Melanocyte of skin (primary cell): Measurements from ENCODE around the gene CCL14. TPM values are rescaled to one million over a fixed set of nuclear protein-coding genes. Genes with fewer than 3 reads are reported as not detected.

Experiments used
- total RNA-seq, 2 donors: library from RNA; depleted of rRNA; stranded (reverse); fragments of >200 nt; gene quantifications; 2 replicates each; pipeline ENCODE4 v1.2.3, GENCODE V29; 2012

CCL14 gene
- not detected for total RNA-seq

GRCh38 chr17:35986643-35987042 is at the start of gene CCL14:
TSS of gene CCL14 (minus strand) at chr17:35986729. CDS start at chr17:35986649, 80 bp downstream.

GRCh38 chr17:36017799-36018198 is 31.3 kb upstream of the CCL14 start, which contains the start of gene CCL23:
TSS of gene CCL23 (minus strand) at chr17:36017972. CDS start at chr17:36017897, 75 bp downstream.

GRCh38 chr17:36001110-36001771 is 14.7 kb upstream of the CCL14 start, which contains the start of gene CCL15:
TSS of gene CCL15 (minus strand) at chr17:36001553. CDS start at chr17:36001492, 61 bp downstream.

GRCh38 chr17:35981246-35981645 is 5.3 kb downstream of the CCL14 start, which contains the start of gene CCL16:
TSS of gene CCL16 (minus strand) at chr17:35981497. CDS start at chr17:35981420, 77 bp downstream.

GRCh38 chr17:35943537-35943936 is 43.0 kb downstream of the CCL14 start, which contains the start of gene LYZL6:
TSS of gene LYZL6 (minus strand) at chr17:35943713. CDS start at chr17:35939356, 4,357 bp downstream.

Other genes starting within 250 kb of the CCL14 start
- gene GAS2L2, start 233.5 kb downstream of the CCL14 start, total RNA-seq: not detected
- gene C17orf50, start 225.8 kb downstream of the CCL14 start, total RNA-seq: not detected
- gene MMP28, start 191.1 kb downstream of the CCL14 start, total RNA-seq: not detected
- gene TAF15, start 177.2 kb downstream of the CCL14 start, total RNA-seq: 10 to 100 TPM; 29.9 to 41.6 TPM
- gene HEATR9, start 117.8 kb downstream of the CCL14 start, total RNA-seq: not detected
- gene CCL5, start 106.4 kb downstream of the CCL14 start, total RNA-seq: 1 to 10 TPM in 1 of 2 donors, under 1 TPM in 1; 0.67 to 2.8 TPM
- gene RDM1, start 56.0 kb downstream of the CCL14 start, total RNA-seq: 1 to 10 TPM; 1.3 to 1.4 TPM
- gene LYZL6, start 43.0 kb downstream of the CCL14 start, total RNA-seq: not detected
- not detected for gene CCL16, start 5.2 kb downstream of the CCL14 start, total RNA-seq
- gene CCL15, start 14.8 kb upstream of the CCL14 start, total RNA-seq: not detected
- gene CCL23, start 31.2 kb upstream of the CCL14 start, total RNA-seq: not detected
- gene CCL18, start 77.5 kb upstream of the CCL14 start, total RNA-seq: 1 to 10 TPM; 3.0 to 3.8 TPM
- under 1 TPM in 1 of 2 donors, not detected in 1; 0.67 TPM for gene CCL3, start 103.4 kb upstream of the CCL14 start, total RNA-seq
- gene CCL4, start 117.1 kb upstream of the CCL14 start, total RNA-seq: not detected
- not detected for gene TBC1D3B, start 189.9 kb upstream of the CCL14 start, total RNA-seq
- gene CCL3L1, start 210.0 kb upstream of the CCL14 start, total RNA-seq: under 1 TPM in 1 of 2 donors, not detected in 1; 0.69 TPM
- gene CCL4L2, start 224.3 kb upstream of the CCL14 start, total RNA-seq: not detected